GM12801 (cell line): Measurements from ENCODE around the gene ADCY6.
A peak's percentile ranks its signal among the peaks of the same experiment; 100 is the strongest.

Experiments
- TF ChIP-seq, protein P1 (sequence below): IDR thresholded peaks from one replicate; pipeline ENCODE4 v1.5.1; 2011; ENCODE audit warnings: control low read depth; ENCODE audit not compliant: insufficient read length; ENCODE audit errors: extremely low read depth

ADCY6 gene

GRCh38 chr12:48814262-48815125 lies 25.6 kb upstream of the ADCY6 start:
- TF ChIP-seq, protein P1, sequence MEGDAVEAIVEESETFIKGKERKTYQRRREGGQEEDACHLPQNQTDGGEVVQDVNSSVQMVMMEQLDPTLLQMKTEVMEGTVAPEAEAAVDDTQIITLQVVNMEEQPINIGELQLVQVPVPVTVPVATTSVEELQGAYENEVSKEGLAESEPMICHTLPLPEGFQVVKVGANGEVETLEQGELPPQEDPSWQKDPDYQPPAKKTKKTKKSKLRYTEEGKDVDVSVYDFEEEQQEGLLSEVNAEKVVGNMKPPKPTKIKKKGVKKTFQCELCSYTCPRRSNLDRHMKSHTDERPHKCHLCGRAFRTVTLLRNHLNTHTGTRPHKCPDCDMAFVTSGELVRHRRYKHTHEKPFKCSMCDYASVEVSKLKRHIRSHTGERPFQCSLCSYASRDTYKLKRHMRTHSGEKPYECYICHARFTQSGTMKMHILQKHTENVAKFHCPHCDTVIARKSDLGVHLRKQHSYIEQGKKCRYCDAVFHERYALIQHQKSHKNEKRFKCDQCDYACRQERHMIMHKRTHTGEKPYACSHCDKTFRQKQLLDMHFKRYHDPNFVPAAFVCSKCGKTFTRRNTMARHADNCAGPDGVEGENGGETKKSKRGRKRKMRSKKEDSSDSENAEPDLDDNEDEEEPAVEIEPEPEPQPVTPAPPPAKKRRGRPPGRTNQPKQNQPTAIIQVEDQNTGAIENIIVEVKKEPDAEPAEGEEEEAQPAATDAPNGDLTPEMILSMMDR, result peak; percentile 12

GRCh38 chr12:48813465-48814261 lies 24.8 kb upstream of the ADCY6 start:
- TF ChIP-seq, protein P1, result no peak

DNA sequence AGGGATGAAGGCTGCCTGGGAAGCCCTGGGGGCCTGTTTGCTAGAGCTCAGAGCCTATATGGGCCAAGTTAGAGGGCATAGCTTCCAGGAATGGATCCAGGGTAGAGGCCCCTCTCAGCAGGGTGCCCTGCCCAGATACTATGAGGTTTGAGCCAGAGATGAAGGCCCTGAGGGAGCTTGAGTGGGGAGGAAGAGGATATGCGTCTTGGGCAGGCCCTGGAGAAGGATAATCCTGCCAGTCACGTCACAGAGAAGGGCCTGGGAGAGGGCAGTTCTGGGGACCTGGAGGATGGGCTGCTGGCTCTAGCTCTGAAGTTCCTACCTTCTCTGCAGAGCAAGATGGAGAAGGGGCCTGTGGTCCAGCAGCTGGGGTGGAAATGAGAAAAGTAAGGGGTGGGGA lies 23.5 kb upstream of the ADCY6 start:
- TF ChIP-seq, protein P1, result no peak

DNA sequence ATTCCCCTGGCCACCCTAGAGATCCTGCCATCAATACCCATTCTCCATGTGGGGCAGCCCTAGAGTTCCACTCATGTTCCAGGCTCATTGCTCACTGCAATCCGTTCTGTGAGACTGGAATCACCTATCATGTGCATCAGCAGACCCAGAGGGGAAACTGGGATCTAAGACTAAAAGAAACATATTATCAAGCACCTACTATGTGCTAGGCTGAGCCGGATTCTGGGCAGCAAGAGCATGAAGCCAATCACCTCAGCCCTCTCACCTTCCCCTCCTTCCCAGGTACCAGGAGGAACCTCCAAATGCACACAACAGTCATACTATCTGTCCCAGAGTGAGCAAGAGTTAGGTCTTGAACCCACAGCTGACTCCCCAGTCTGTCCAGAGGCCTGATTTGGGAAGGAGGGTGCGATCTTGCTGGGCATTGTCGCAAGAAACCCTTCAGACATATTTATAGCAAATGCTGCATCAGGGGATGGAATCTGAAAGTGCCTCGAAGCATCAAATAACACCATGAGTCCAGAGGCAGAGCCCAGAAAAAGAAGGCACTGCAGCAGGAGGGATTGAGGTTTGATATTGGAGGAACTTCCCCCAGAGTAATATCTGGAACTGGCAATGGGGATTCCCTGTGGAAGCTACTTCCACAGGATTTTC lies 22.7 kb upstream of the ADCY6 start:
- TF ChIP-seq, protein P1, result no peak

DNA sequence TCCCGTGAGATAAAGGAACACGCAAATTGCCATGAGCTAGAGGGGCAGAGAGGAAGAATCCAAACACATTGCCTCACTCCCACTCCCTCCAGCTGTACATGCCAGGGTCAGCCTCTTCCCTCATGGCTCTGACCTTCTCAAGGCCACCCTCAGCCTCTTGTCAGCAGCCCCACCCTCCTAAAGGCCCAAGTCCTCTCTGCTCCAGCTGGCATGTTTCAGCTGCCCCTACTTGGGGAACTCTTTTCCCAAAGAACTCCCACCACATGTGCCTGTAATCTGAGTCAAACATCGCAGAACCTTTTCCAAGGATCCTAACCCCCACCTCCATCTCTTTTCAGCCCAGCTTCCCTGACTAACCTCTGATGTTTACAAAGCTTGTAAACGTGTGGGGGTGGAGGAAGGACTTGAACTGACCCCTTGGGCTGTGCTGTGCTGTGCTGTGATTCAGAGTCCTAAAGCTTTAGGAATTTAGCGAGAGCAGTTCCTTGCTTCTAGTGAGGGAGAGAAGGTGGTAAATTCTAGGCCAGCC lies 22.1 kb upstream of the ADCY6 start:
- TF ChIP-seq, protein P1, result no peak

DNA sequence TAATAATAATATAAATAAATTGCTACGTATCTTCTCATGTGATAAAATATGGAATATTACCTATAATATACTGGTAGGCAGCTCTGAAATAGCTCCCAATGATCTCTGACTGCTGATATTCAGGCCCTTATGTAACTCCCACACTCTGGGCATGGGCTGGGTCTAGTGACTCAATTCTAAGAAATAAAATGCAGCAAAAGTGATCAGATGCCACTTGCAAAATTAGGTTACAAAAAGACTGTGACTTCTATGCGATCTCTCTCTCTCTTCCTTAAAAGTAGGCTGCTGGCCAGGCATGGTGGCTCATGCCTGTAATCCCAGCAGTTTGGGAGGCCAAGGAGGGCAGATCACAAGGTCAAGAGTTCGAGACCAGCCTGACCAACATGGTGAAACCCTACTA lies 19.1 kb upstream of the ADCY6 start:
- TF ChIP-seq, protein P1, result no peak

DNA sequence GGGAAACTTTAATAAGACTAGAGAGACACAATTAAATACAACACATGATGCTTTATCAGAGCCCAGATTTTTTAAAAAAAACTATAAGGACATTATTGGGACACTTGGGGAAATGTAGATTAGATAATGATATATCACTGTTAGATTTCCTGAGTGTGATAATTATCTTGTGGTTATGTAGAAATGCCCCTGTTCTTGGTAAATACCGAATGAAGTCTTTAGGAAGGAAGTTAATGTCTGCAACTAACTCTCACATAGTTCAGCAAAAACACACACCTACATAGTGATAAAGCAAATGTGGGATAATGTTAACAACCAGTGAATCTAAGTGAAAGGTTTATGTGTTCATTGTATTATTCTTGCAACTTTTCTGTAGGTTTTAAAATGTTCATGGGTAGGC lies 14.8 kb upstream of the ADCY6 start:
- TF ChIP-seq, protein P1, result no peak
